IMR-90 (cell line): Measurements from ENCODE around the gene ELMO1. TPM values are rescaled to one million over a fixed set of nuclear protein-coding genes. Genes with fewer than 3 reads are reported as not detected.

Experiments used
- ATAC-seq: fragments of 200-7000 bp; cut with Tn5 transposase; 2 replicates; pipeline ENCODE4 v1.9.1; 2020; ENCODE audit warnings: low read depth, mild to moderate bottlenecking, moderate library complexity
- BruUV-seq: library from RNA; stranded (reverse); fragments of 400-500 nt; replicated peaks from 2 replicates; lab custom pipeline; 2021; lab: Mats Ljungman, UMichigan
- CTCF ChIA-PET: fragments of 300-600 bp; formaldehyde crosslinking; extraction: SDS; loops from one replicate; lab custom pipeline; 2021; ENCODE audit warnings: antibody characterized with exemption; lab: Yijun Ruan, JAX
- POLR2A ChIA-PET: fragments of 300-600 bp; sonication (Branson Sonifier 250); formaldehyde crosslinking; loops from one replicate; lab custom pipeline; 2022; ENCODE audit warnings: antibody characterized with exemption; ENCODE audit not compliant: unreplicated experiment; lab: Charles Lee
- DNase-seq: peaks from one replicate; pipeline ENCODE4 v3.0.0; 2013
- H2AFZ ChIP-seq: replicated peaks from 2 replicates; pipeline ENCODE3; 2013; ENCODE audit warnings: low read length, mild to moderate bottlenecking; ENCODE audit not compliant: poor library complexity
- H2AK5ac ChIP-seq: 2 replicates; pipeline ENCODE4 v1.6.1; 2013; ENCODE audit warnings: low read depth, low read length, inconsistent platforms
- H2AK9ac ChIP-seq: replicated peaks from 2 replicates; pipeline ENCODE3; 2013; ENCODE audit warnings: mild to moderate bottlenecking, low read depth, low read length, moderate library complexity; ENCODE audit not compliant: poor library complexity
- H2BK120ac ChIP-seq: 2 replicates; pipeline ENCODE4 v1.6.1; 2013; ENCODE audit warnings: low read depth, low read length, inconsistent platforms
- H2BK15ac ChIP-seq: 3 replicates; pipeline ENCODE4 v1.6.1; 2013; ENCODE audit warnings: low read depth, low read length, inconsistent platforms
- H2BK20ac ChIP-seq: 2 replicates; pipeline ENCODE4 v1.6.1; 2013; ENCODE audit warnings: low read depth, mild to moderate bottlenecking, inconsistent platforms, low read length, moderate library complexity
- H2BK5ac ChIP-seq: 2 replicates; pipeline ENCODE4 v1.6.1; 2013; ENCODE audit warnings: mild to moderate bottlenecking, low read depth, low read length, inconsistent platforms; ENCODE audit not compliant: poor library complexity, severe bottlenecking
- H3K14ac ChIP-seq: replicated peaks from 2 replicates; pipeline ENCODE4 v1.6.1; 2013; ENCODE audit warnings: low read depth, low read length, inconsistent platforms
- H3K18ac ChIP-seq: 2 replicates; pipeline ENCODE4 v1.6.1; 2013; ENCODE audit warnings: low read depth, low read length, control low read depth
- H3K23ac ChIP-seq: 2 replicates; pipeline ENCODE4 v1.6.1; 2013; ENCODE audit warnings: low read depth, low read length, inconsistent platforms
- H3K27ac ChIP-seq: 2 replicates; pipeline ENCODE4 v1.5.1; 2013; ENCODE audit warnings: mild to moderate bottlenecking, control low read depth, low read length; ENCODE audit not compliant: insufficient read depth
- H3K27me3 ChIP-seq: 2 replicates; pipeline ENCODE4 v1.6.1; 2013; ENCODE audit warnings: low read length; ENCODE audit not compliant: control insufficient read depth, insufficient read depth
- H3K36me3 ChIP-seq: 2 replicates; pipeline ENCODE4 v1.6.1; 2013; ENCODE audit warnings: low read length, mixed read lengths; ENCODE audit not compliant: control insufficient read depth, insufficient read depth
- H3K4ac ChIP-seq: 2 replicates; pipeline ENCODE4 v1.6.1; 2013; ENCODE audit warnings: low read depth, low read length, inconsistent platforms
- H3K4me1 ChIP-seq: 2 replicates; pipeline ENCODE4 v1.6.1; 2013; ENCODE audit warnings: low read length, mixed read lengths; ENCODE audit not compliant: control insufficient read depth, insufficient read depth
- H3K4me2 ChIP-seq: 2 replicates; pipeline ENCODE4 v1.6.1; 2013; ENCODE audit warnings: low read depth, mild to moderate bottlenecking, control low read depth, low read length, moderate library complexity
- H3K4me3 ChIP-seq: 2 replicates; pipeline ENCODE4 v1.5.1; 2013; ENCODE audit warnings: low read depth, mild to moderate bottlenecking, control low read depth, low read length, moderate library complexity; ENCODE audit not compliant: insufficient read depth
- H3K56ac ChIP-seq: 2 replicates; pipeline ENCODE4 v1.6.1; 2013; ENCODE audit warnings: low read length, inconsistent platforms; ENCODE audit not compliant: insufficient read depth; ENCODE audit errors: extremely low read depth
- H3K79me1 ChIP-seq, 2 experiments: 2 replicates each; pipeline ENCODE4 v1.6.1; 2013; ENCODE audit warnings: low read length in 2 of 2, inconsistent platforms in 1 of 2, low read depth in 1 of 2
- H3K9ac ChIP-seq: 2 replicates; pipeline ENCODE4 v1.6.1; 2013; ENCODE audit warnings: low read depth, low read length, control low read depth
- H3K9me1 ChIP-seq: 2 replicates; pipeline ENCODE4 v1.6.1; 2013; ENCODE audit warnings: low read length, inconsistent platforms; ENCODE audit not compliant: insufficient read depth
- H3K9me3 ChIP-seq: 2 replicates; pipeline ENCODE4 v1.6.1; 2013; ENCODE audit warnings: low read length; ENCODE audit not compliant: control insufficient read depth, insufficient read depth
- H4K20me1 ChIP-seq: 2 replicates; pipeline ENCODE4 v1.6.1; 2013; ENCODE audit warnings: low read length, inconsistent platforms; ENCODE audit not compliant: insufficient read depth
- H4K5ac ChIP-seq: 2 replicates; pipeline ENCODE4 v1.6.1; 2013; ENCODE audit warnings: mild to moderate bottlenecking, low read depth, low read length, control low read depth
- H4K8ac ChIP-seq, 2 experiments: 2 replicates each; pipeline ENCODE4 v1.6.1; 2013; ENCODE audit warnings: low read depth in 2 of 2, low read length in 2 of 2, control low read depth in 1 of 2, inconsistent platforms in 1 of 2
- H4K91ac ChIP-seq: 2 replicates; pipeline ENCODE4 v1.6.1; 2013; ENCODE audit warnings: low read depth, low read length, inconsistent platforms; ENCODE audit not compliant: insufficient read depth
- BHLHE40 ChIP-seq: fragments of 150-350 bp; IDR thresholded peaks from 2 replicates; pipeline ENCODE4 v1.6.1; 2016; ENCODE audit warnings: mild to moderate bottlenecking, low read depth, low read length
- CEBPB ChIP-seq: IDR thresholded peaks from 2 replicates; pipeline ENCODE4 v1.6.1; 2012; ENCODE audit warnings: low read depth, low read length, improper control_type of control experiment
- CHD1 ChIP-seq: IDR thresholded peaks from 2 replicates; pipeline ENCODE4 v1.6.1; 2012; ENCODE audit warnings: low read depth, low read length, improper control_type of control experiment
- CTCF ChIP-seq: conservative IDR thresholded peaks from 2 replicates; pipeline ENCODE4 v1.5.1; 2012; ENCODE audit warnings: mild to moderate bottlenecking, low read depth, low read length, improper control_type of control experiment
- FOS ChIP-seq: fragments of 150-350 bp; IDR thresholded peaks from 2 replicates; pipeline ENCODE4 v1.6.1; 2016; ENCODE audit warnings: low read depth, low read length
- MAFK ChIP-seq: IDR thresholded peaks from 2 replicates; pipeline ENCODE4 v1.6.1; 2012; ENCODE audit warnings: low read depth, low read length, improper control_type of control experiment
- POLR2A ChIP-seq: IDR thresholded peaks from 2 replicates; pipeline ENCODE4 v1.6.1; 2012; ENCODE audit warnings: mild to moderate bottlenecking, low read depth, low read length
- RAD21 ChIP-seq: IDR thresholded peaks from 2 replicates; pipeline ENCODE4 v1.6.1; 2012; ENCODE audit warnings: low read length, improper control_type of control experiment
- RFX5 ChIP-seq: IDR thresholded peaks from 2 replicates; pipeline ENCODE4 v1.8.0; 2012; ENCODE audit warnings: low read depth, mild to moderate bottlenecking, low read length, moderate library complexity
- USF2 ChIP-seq: fragments of 150-350 bp; IDR thresholded peaks from 2 replicates; pipeline ENCODE4 v1.6.1; 2017; ENCODE audit warnings: mild to moderate bottlenecking, antibody characterized with exemption, low read length, low read depth
- WGBS, 2 experiments: methylation state at CpG; one replicate each; pipeline versions ENCODE4 v1.1.5 to v1.1.7; 2013; ENCODE audit warnings: missing lambda C conversion rate in 2 of 2; ENCODE audit not compliant: insufficient read length in 1 of 2; ENCODE audit errors: extremely low coverage in 2 of 2; 5-methylcytosine and 5-hydroxymethylcytosine counted together
- dilution Hi-C: fragments of 300-500 bp; cut with HindIII; formaldehyde crosslinking; loops from one replicate; pipeline ENCODE4 v1.14.3; 2018; ENCODE audit warnings: low sequenced_read_pairs; ENCODE audit not compliant: unreplicated experiment
- in situ Hi-C: fragments of 300-500 bp; cut with MboI; formaldehyde crosslinking; loops from 3 replicates; pipeline ENCODE4 v1.14.3; 2019; ENCODE audit warnings: low sequenced_read_pairs, inconsistent platforms, mixed read lengths
- intact Hi-C: fragments of 100-400 bp; cut with micrococcal nuclease; formaldehyde crosslinking; loops from 2 replicates; pipeline ENCODE4 v1.10.0; 2022
- polyA plus RNA-seq, 3 experiments: library from polyadenylated mRNA; depleted of rRNA; stranded (reverse); fragments of >200 nt; gene quantifications; 2 replicates each; pipeline ENCODE4 v1.2.3, GENCODE V29; 2012; ENCODE audit warnings: low replicate concordance in 1 of 3
- total RNA-seq: library from RNA; depleted of rRNA; stranded (reverse); fragments of >200 nt; gene quantifications from 2 replicates; pipeline ENCODE4 v1.2.3, GENCODE V29; 2012

The ELMO1 gene
- total and polyA plus RNA-seq, 2 of the 4 experiments (the other 2 are of a cell fraction) = 0.03 TPM; not detected in 1

DNA sequence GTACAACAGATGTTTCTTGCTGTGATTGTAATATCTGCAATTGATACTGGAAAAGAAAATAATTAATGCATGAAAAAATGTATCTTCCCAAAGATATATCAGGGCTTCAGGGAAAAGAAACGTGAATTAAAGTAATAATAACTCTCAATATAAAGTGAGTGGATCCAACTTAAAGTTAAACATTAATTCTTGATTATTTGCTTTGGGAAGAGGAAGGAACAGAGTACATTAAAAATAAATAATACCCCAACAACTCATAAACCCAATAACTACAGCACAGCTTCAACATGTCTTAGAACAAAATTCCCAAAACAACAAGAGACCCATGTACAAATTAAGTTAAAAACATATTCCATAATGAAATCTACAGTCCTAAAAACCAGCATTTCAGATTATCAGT is 33.0 kb downstream of the ELMO1 start:
- no peak overlapping the region for H2AK9ac ChIP-seq
- H3K14ac ChIP-seq = no peak overlapping the region
- no peak overlapping the region for H2BK5ac ChIP-seq
- H3K4ac ChIP-seq = no peak overlapping the region
- no peaks in the 10 kb centered on the region for H3K4me1 ChIP-seq
- no peaks in the 10 kb centered on the region for H3K9me1 ChIP-seq
- no peak overlapping the region for H3K23ac ChIP-seq
- dilution Hi-C loops = no loop called here
- ChIA-PET POLR2A (no interaction called here), CTCF (no interaction called here)
- BruUV-seq = no TSS peak
- H4K5ac ChIP-seq = no peak overlapping the region
- intact Hi-C loops = no loop called here
- no peak overlapping the region for H2AK5ac ChIP-seq
- H3K18ac ChIP-seq = no peak overlapping the region
- no peak overlapping the region for H3K4me3 ChIP-seq
- no peak for ATAC-seq
- no peaks in the 10 kb centered on the region for H3K79me1 ChIP-seq
- H2BK15ac ChIP-seq = no peak overlapping the region
- H3K27me3 ChIP-seq = no peaks in the 10 kb centered on the region
- TF ChIP-seq RFX5 (no peak), USF2 (no peak), POLR2A (no peak), CTCF (no peak), FOS (no peak), BHLHE40 (no peak), MAFK (no peak), CEBPB (no peak), CHD1 (no peak), RAD21 (no peak)
- H2BK120ac ChIP-seq = no peak overlapping the region
- H2BK20ac ChIP-seq = no peak overlapping the region
- no peak overlapping the region for H3K9ac ChIP-seq
- no peak overlapping the region for H3K56ac ChIP-seq
- H3K36me3 ChIP-seq = no peaks in the 10 kb centered on the region
- WGBS, 2 experiments = no CpG with 5 or more reads among the region's 1 CpG
- no peak overlapping the region for H3K4me2 ChIP-seq
- no peak overlapping the region for H4K8ac ChIP-seq
- in situ Hi-C loops = no loop called here
- peaks cover 12% of the 10 kb centered on the region; the same call in 1 of the 2 replicates for H3K9me3 ChIP-seq
- no peak overlapping the region for H2AFZ ChIP-seq
- no peak for DNase-seq
- no peak overlapping the region for H4K91ac ChIP-seq
- H4K20me1 ChIP-seq = no peaks in the 10 kb centered on the region
- H3K27ac ChIP-seq = no peak overlapping the region
